A549 (cell line): ENCODE measurements around the gene DCAF7. TPM values are rescaled to one million over a fixed set of nuclear protein-coding genes. Genes with fewer than 3 reads are reported as not detected.

Experiments used
- ATAC-seq, 2 experiments: fragments of 200-7000 bp in 1 of 2; fragments of >200 bp in 1 of 2; cut with Nextera tagmentation in 1 of 2; cut with Tn5 transposase in 1 of 2; 3 replicates each; pipeline versions ENCODE4 v1.8.0 to v1.9.1; 2018 to 2020; ENCODE audit warnings: mild to moderate bottlenecking in 1 of 2, moderate library complexity in 1 of 2
- CTCF ChIA-PET: fragments of 300-600 bp; sonication (Branson Sonifier 250); formaldehyde crosslinking; extraction: SDS; loops from one replicate; lab custom pipeline; 2021; ENCODE audit warnings: antibody characterized with exemption, inconsistent platforms; lab: Yijun Ruan, JAX
- POLR2A ChIA-PET: fragments of 350-600 bp; formaldehyde crosslinking; extraction: SDS; loops from one replicate; lab custom pipeline; 2021; ENCODE audit warnings: antibody characterized with exemption, inconsistent platforms; lab: Yijun Ruan, JAX
- DNase-seq, 2 experiments: peaks; one replicate each; pipeline versions ENCODE4 v3.0.0 to v3.0.0-alpha.2; 2011 to 2016; ENCODE audit warnings: low read depth in 1 of 2, low spot score in 1 of 2
- FAIRE-seq: peaks from 2 replicates; lab custom pipeline; 2011; peaks lifted over from hg19 to GRCh38; lab: Jason Lieb, UNC
- H3K27ac ChIP-seq, 2 experiments: fragments of >200 bp; sonication (Bioruptor Twin); formaldehyde crosslinking; 3 replicates each; pipeline ENCODE4 v1.5.1; 2016 to 2017
- H3K4me1 ChIP-seq: fragments of >200 bp; sonication (Bioruptor Twin); formaldehyde crosslinking; 3 replicates; pipeline ENCODE4 v1.6.1; 2016
- H3K4me2 ChIP-seq: fragments of >200 bp; sonication (Bioruptor Twin); formaldehyde crosslinking; 3 replicates; pipeline ENCODE4 v1.6.1; 2016
- H3K4me3 ChIP-seq: fragments of >200 bp; sonication (Bioruptor Twin); formaldehyde crosslinking; 3 replicates; pipeline ENCODE4 v1.5.1; 2016
- H3K9me3 ChIP-seq: fragments of >200 bp; sonication (Bioruptor Twin); formaldehyde crosslinking; 3 replicates; pipeline ENCODE4 v1.6.1; 2016
- CBX8 ChIP-seq: fragments of 200-600 bp; sonication (generic); IDR thresholded peaks from 2 replicates; pipeline ENCODE4 v1.6.1; 2016
- CHD4 ChIP-seq: fragments of 200-600 bp; sonication (generic); IDR thresholded peaks from 2 replicates; pipeline ENCODE4 v1.6.1; 2016; ENCODE audit warnings: antibody characterized with exemption, mild to moderate bottlenecking, borderline replicate concordance
- EHMT2 ChIP-seq: fragments of 200-600 bp; sonication (generic); IDR thresholded peaks from 2 replicates; pipeline ENCODE4 v1.6.1; 2016; ENCODE audit warnings: antibody characterized with exemption, low read depth, mild to moderate bottlenecking, moderate library complexity
- GATA3 ChIP-seq: IDR thresholded peaks from 2 replicates; pipeline ENCODE4 v1.6.1; 2012; ENCODE audit warnings: borderline replicate concordance
- HDAC2 ChIP-seq: fragments of 200-600 bp; sonication (generic); IDR thresholded peaks from 2 replicates; pipeline ENCODE4 v1.6.1; 2016
- HES2 ChIP-seq: fragments of >200 bp; sonication (Bioruptor Twin); formaldehyde crosslinking; IDR thresholded peaks from 2 replicates; pipeline ENCODE4 v1.6.1; 2016
- HEYL ChIP-seq: fragments of 250-450 bp; sonication (Bioruptor Pico); IDR thresholded peaks from 2 replicates; pipeline ENCODE4 v1.8.0; 2021; ENCODE audit warnings: mild to moderate bottlenecking, moderate library complexity
- HMGXB4 ChIP-seq: fragments of 250-450 bp; sonication (Bioruptor Pico); IDR thresholded peaks from 2 replicates; pipeline ENCODE4 v1.5.0; 2021; ENCODE audit warnings: mild to moderate bottlenecking, moderate library complexity, borderline replicate concordance
- MYC ChIP-seq: IDR thresholded peaks from 2 replicates; pipeline ENCODE4 v1.6.1; 2012; ENCODE audit warnings: mild to moderate bottlenecking, inconsistent platforms, low read length, improper control_type of control experiment, borderline replicate concordance
- NFE2L2 ChIP-seq: fragments of 150-350 bp; conservative IDR thresholded peaks from 2 replicates; pipeline ENCODE4 v1.6.1; 2014; ENCODE audit warnings: low read length
- NPAS2 ChIP-seq: fragments of 250-450 bp; sonication (Bioruptor Pico); IDR thresholded peaks from 2 replicates; pipeline ENCODE4 v1.8.0; 2022; ENCODE audit warnings: mild to moderate bottlenecking, moderate library complexity, borderline replicate concordance
- NR3C1 ChIP-seq: fragments of >200 bp; sonication (Bioruptor Twin); formaldehyde crosslinking; IDR thresholded peaks from 3 replicates; pipeline ENCODE4 v1.6.1; 2017
- PHF8 ChIP-seq: fragments of 200-600 bp; sonication (generic); IDR thresholded peaks from 2 replicates; pipeline ENCODE4 v1.6.1; 2016; ENCODE audit warnings: low read depth, mild to moderate bottlenecking, antibody characterized with exemption, moderate library complexity, borderline replicate concordance
- POLR2A ChIP-seq: IDR thresholded peaks from 2 replicates; pipeline ENCODE4 v1.6.1; 2012; ENCODE audit warnings: mild to moderate bottlenecking, low read length
- RCOR1 ChIP-seq: fragments of 150-350 bp; IDR thresholded peaks from 2 replicates; pipeline ENCODE4 v1.6.1; 2014; ENCODE audit warnings: antibody characterized with exemption, low read length, low read depth
- WGBS: methylation state at CpG from one replicate; pipeline ENCODE4 v1.1.6; 2017; ENCODE audit errors: missing lambda C conversion rate; 5-methylcytosine and 5-hydroxymethylcytosine counted together
- polyA plus RNA-seq, 4 experiments: library from polyadenylated mRNA; depleted of rRNA in 3 of 4; stranded (reverse); fragments of >200 nt; fragmentation: RNase III in 1 of 4; extraction: RNeasy Plus Mini Kit Qiagen cat#74134 plus additional on column Dnase treatment in 1 of 4; gene quantifications; 2 replicates in 3 of 4; 3 replicates in 1 of 4; pipeline ENCODE4 v1.2.3, GENCODE V29; 2011 to 2017
- TF ChIP-seq, protein P1 (sequence below): fragments of >200 bp; sonication (Bioruptor Twin); formaldehyde crosslinking; IDR thresholded peaks from 3 replicates; pipeline ENCODE4 v1.6.1; 2016
- TF ChIP-seq, protein P2 (sequence below): IDR thresholded peaks from 2 replicates; pipeline ENCODE4 v1.6.1; 2012

DCAF7 gene
- polyA plus RNA-seq, 2 of the 4 experiments (the other 2 are of a cell fraction) = 37.9 to 51.4 TPM

- DNase-seq = no peak
- CTCF ChIA-PET = interaction anchor here (0.9 kb wide), 1 partner anchor 110 kb away, joined by 3 read pairs; no protein-coding TSS in a partner anchor
Measured at GRCh38 chr17:63535640-63536039, 14.6 kb upstream of the DCAF7 start.

DNA sequence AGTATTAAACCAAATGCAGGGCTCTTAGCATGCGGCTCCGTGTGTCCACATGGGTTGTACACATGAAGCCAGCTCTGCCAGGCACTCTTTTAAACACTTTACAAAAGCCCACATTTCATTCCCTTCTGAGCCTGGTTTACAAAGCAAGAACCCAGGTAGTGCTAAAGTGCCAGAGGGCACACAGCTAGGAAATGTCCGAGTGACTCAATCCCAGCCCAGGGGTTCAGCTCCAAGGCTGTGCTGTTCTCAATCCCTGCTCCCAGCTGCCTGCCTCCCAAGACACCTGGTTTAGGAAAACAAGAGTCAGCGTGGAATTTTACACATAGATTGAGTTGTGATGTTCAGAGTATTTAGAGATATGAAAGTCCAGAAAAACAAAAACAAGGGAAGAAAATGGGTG lies 13.3 kb upstream of the DCAF7 start:
- CTCF ChIA-PET = interaction anchor here (0.6 to 1.4 kb wide), 4 partner anchors 8 to 58 kb away, joined by 3 to 4 read pairs (median 3); no protein-coding TSS in a partner anchor
- POLR2A ChIA-PET = no interaction called here
- Histone ChIP-seq H3K4me3 (no peak overlapping the region), H3K4me2 (no peak overlapping the region), H3K4me1 (no peaks in the 10 kb centered on the region), H3K27ac (no peak overlapping the region), H3K9me3 (no peaks in the 10 kb centered on the region)
- DNase-seq = no peak
- WGBS = 73% methylated on average over 4 of the region's 4 CpGs
- FAIRE-seq = no peak
- ATAC-seq = no peak
- no peak for TF ChIP-seq HEYL (CRISPR knock-in tag)
- TF ChIP-seq RCOR1 = no peak
- no peak for TF ChIP-seq CBX8

More at GRCh38 chr17:63535640-63536039, 14.6 kb upstream of the DCAF7 start:
- Histone ChIP-seq H3K4me2 (no peak overlapping the region), H3K4me1 (no peaks in the 10 kb centered on the region), H3K27ac (no peak overlapping the region), H3K9me3 (no peaks in the 10 kb centered on the region), H3K4me3 (no peak overlapping the region)
- ATAC-seq (no peak), FAIRE-seq (no peak)
- TF ChIP-seq GATA3 = no peak
- TF ChIP-seq POLR2A = no peak
- TF ChIP-seq PHF8 = no peak
- TF ChIP-seq CBX8 = no peak
- TF ChIP-seq, protein P1, sequence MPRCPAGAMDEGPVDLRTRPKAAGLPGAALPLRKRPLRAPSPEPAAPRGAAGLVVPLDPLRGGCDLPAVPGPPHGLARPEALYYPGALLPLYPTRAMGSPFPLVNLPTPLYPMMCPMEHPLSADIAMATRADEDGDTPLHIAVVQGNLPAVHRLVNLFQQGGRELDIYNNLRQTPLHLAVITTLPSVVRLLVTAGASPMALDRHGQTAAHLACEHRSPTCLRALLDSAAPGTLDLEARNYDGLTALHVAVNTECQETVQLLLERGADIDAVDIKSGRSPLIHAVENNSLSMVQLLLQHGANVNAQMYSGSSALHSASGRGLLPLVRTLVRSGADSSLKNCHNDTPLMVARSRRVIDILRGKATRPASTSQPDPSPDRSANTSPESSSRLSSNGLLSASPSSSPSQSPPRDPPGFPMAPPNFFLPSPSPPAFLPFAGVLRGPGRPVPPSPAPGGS = no peak
- no peak for TF ChIP-seq NPAS2 (CRISPR knock-in tag)
- TF ChIP-seq, protein P2, sequence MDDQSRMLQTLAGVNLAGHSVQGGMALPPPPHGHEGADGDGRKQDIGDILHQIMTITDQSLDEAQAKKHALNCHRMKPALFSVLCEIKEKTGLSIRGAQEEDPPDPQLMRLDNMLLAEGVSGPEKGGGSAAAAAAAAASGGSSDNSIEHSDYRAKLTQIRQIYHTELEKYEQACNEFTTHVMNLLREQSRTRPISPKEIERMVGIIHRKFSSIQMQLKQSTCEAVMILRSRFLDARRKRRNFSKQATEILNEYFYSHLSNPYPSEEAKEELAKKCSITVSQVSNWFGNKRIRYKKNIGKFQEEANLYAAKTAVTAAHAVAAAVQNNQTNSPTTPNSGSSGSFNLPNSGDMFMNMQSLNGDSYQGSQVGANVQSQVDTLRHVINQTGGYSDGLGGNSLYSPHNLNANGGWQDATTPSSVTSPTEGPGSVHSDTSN = no peak
- TF ChIP-seq CHD4 = no peak
- no peak for TF ChIP-seq HDAC2
- TF ChIP-seq HMGXB4 = no peak
- TF ChIP-seq HES2 = no peak
- TF ChIP-seq NFE2L2 = no peak
- POLR2A ChIA-PET = no interaction called here
- WGBS = 82% methylated on average over 23 of the region's 24 CpGs

DNA sequence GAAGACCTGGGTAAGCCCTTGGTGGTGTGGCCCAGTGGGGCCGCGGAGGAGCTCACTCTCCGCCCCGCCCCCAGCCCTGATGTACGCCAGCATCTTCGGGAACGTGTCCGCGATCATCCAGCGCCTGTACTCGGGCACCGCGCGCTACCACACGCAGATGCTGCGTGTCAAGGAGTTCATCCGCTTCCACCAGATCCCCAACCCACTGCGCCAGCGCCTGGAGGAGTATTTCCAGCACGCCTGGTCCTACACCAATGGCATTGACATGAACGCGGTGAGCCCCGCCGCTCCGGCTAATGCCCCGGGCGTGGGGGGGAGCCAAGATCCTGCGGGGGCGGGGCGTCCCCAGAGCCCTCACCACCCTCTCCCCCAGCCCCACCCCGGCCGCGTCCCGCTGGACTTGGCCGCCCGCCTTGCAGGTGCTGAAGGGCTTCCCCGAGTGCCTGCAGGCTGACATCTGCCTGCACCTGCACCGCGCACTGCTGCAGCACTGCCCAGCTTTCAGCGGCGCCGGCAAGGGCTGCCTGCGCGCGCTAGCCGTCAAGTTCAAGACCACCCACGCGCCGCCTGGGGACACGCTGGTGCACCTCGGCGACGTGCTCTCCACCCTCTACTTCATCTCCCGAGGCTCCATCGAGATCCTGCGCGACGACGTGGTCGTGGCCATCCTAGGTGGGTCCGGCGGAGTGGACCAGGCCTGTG lies 12.1 kb upstream of the DCAF7 start:
- Histone ChIP-seq H3K4me3 (no peak overlapping the region), H3K4me1 (no peaks in the 10 kb centered on the region), H3K27ac (no peak overlapping the region), H3K4me2 (no peak overlapping the region), H3K9me3 (no peaks in the 10 kb centered on the region)
- FAIRE-seq = no peak
- 64% methylated on average over 49 of the region's 62 CpGs for WGBS
- TF ChIP-seq MYC (no peak), NR3C1 (no peak), EHMT2 (no peak)
- ChIA-PET CTCF (interaction anchor here (1.0 to 1.4 kb wide), 2 partner anchors 50 to 59 kb away, joined by 3 read pairs; no protein-coding TSS in a partner anchor), POLR2A (no interaction called here)
- no peak for DNase-seq
- no peak for ATAC-seq
